Stimulated activated naive CD8-positive, alpha-beta T cell treated with anti-CD3 and anti-CD28 coated beads, Interleukin-15, Interleukin-2, amounts not matched to agents 100 ng/mL and 50 ng/mL, for 24 hours (primary cell): ENCODE measurements around the gene SEPHS2.
"Not testable (repeated sequence)": the region's sequence is repeated elsewhere in the genome, so short reads cannot be mapped to it uniquely, and the experiment has no call there.

Experiments used
- H3K27ac Mint-ChIP-seq: one replicate; pipeline ENCODE4 v1.8.0; 2021; ENCODE audit warnings: mild to moderate bottlenecking, mixed read lengths
- H3K27me3 Mint-ChIP-seq: one replicate; pipeline ENCODE4 v1.8.0; 2021; ENCODE audit warnings: mixed read lengths
- H3K36me3 Mint-ChIP-seq: one replicate; pipeline ENCODE4 v1.8.0; 2021; ENCODE audit warnings: low read depth, mixed read lengths
- H3K4me1 Mint-ChIP-seq: one replicate; pipeline ENCODE4 v1.8.0; 2021; ENCODE audit warnings: low read depth, mixed read lengths
- H3K4me3 Mint-ChIP-seq: one replicate; pipeline ENCODE4 v1.8.0; 2021; ENCODE audit warnings: mild to moderate bottlenecking, mixed read lengths
- H3K9me3 Mint-ChIP-seq: one replicate; pipeline ENCODE4 v1.8.0; 2021; ENCODE audit warnings: mixed read lengths

Gene SEPHS2

GRCh38 chr16:30445408-30446202, at the start of gene SEPHS2:
SEPHS2 (minus strand) TSS chr16:30445874; CDS start chr16:30445727, 147 bp downstream.
- Mint-ChIP-seq H3K4me1 (peaks cover 42% of the 10 kb centered on the region), H3K9me3 (no peaks in the 10 kb centered on the region), H3K27me3 (no peaks in the 10 kb centered on the region), H3K4me3 (peak within 1 kb of the TSS; percentile 94), H3K27ac (peak within 1 kb of the TSS; percentile 93), H3K36me3 (peaks cover 23% of the 10 kb centered on the region)

- H3K36me3 Mint-ChIP-seq = peaks cover 45% of the 10 kb centered on the region
- peaks cover 20% of the 10 kb centered on the region for H3K4me1 Mint-ChIP-seq
- no peaks in the 10 kb centered on the region for H3K27me3 Mint-ChIP-seq
- H3K9me3 Mint-ChIP-seq = no peaks in the 10 kb centered on the region
- no peak overlapping the region for H3K27ac Mint-ChIP-seq
- H3K4me3 Mint-ChIP-seq = no peak overlapping the region
These were observed 49.0 kb upstream of the SEPHS2 start for GRCh38 chr16:30494709-30495108.

GRCh38 chr16:30493941-30494488, 48.3 kb upstream of the SEPHS2 start:
- H3K4me3 Mint-ChIP-seq = no peak overlapping the region
- no peak overlapping the region for H3K27ac Mint-ChIP-seq
- H3K36me3 Mint-ChIP-seq = peaks cover 48% of the 10 kb centered on the region
- no peaks in the 10 kb centered on the region for H3K9me3 Mint-ChIP-seq
- peaks cover 22% of the 10 kb centered on the region for H3K4me1 Mint-ChIP-seq
- H3K27me3 Mint-ChIP-seq = no peaks in the 10 kb centered on the region

GRCh38 chr16:30491744-30492308, 46.2 kb upstream of the SEPHS2 start:
- no peak overlapping the region for H3K4me3 Mint-ChIP-seq
- H3K9me3 Mint-ChIP-seq = no peaks in the 10 kb centered on the region
- peaks cover 39% of the 10 kb centered on the region for H3K4me1 Mint-ChIP-seq

GRCh38 chr16:30491229-30491628, 45.6 kb upstream of the SEPHS2 start:
- peaks cover 43% of the 10 kb centered on the region for H3K4me1 Mint-ChIP-seq
- no peaks in the 10 kb centered on the region for H3K9me3 Mint-ChIP-seq
- no peak overlapping the region for H3K4me3 Mint-ChIP-seq
- peaks cover 61% of the 10 kb centered on the region for H3K36me3 Mint-ChIP-seq
- H3K27ac Mint-ChIP-seq = peak overlapping the region; percentile 38
- no peaks in the 10 kb centered on the region for H3K27me3 Mint-ChIP-seq

More at GRCh38 chr16:30491744-30492308, 46.2 kb upstream of the SEPHS2 start:
- Mint-ChIP-seq H3K36me3 (peaks cover 58% of the 10 kb centered on the region), H3K27ac (peak overlapping the region; percentile 66), H3K27me3 (no peaks in the 10 kb centered on the region)

GRCh38 chr16:30490210-30490609, 44.5 kb upstream of the SEPHS2 start:
- peaks cover 64% of the 10 kb centered on the region for H3K36me3 Mint-ChIP-seq

GRCh38 chr16:30488764-30489605, 43.3 kb upstream of the SEPHS2 start:
- Mint-ChIP-seq H3K9me3 (no peaks in the 10 kb centered on the region), H3K36me3 (peaks cover 59% of the 10 kb centered on the region), H3K4me1 (peaks cover 47% of the 10 kb centered on the region), H3K27me3 (no peaks in the 10 kb centered on the region), H3K4me3 (no peak overlapping the region), H3K27ac (no peak overlapping the region)

More at GRCh38 chr16:30490210-30490609, 44.5 kb upstream of the SEPHS2 start:
- H3K27me3 Mint-ChIP-seq = no peaks in the 10 kb centered on the region
- H3K27ac Mint-ChIP-seq = no peak overlapping the region
- no peaks in the 10 kb centered on the region for H3K9me3 Mint-ChIP-seq
- H3K4me3 Mint-ChIP-seq = no peak overlapping the region
- H3K4me1 Mint-ChIP-seq = peaks cover 47% of the 10 kb centered on the region

- Mint-ChIP-seq H3K9me3 (no peaks in the 10 kb centered on the region), H3K4me3 (no peak overlapping the region), H3K36me3 (peaks cover 72% of the 10 kb centered on the region), H3K4me1 (peaks cover 53% of the 10 kb centered on the region), H3K27me3 (no peaks in the 10 kb centered on the region), H3K27ac (no peak overlapping the region)
These were observed 40.3 kb upstream of the SEPHS2 start for GRCh38 chr16:30485818-30486436.

GRCh38 chr16:30484887-30485286, 39.2 kb upstream of the SEPHS2 start:
- Mint-ChIP-seq H3K4me1 (peaks cover 54% of the 10 kb centered on the region), H3K36me3 (peaks cover 72% of the 10 kb centered on the region), H3K4me3 (no peak overlapping the region), H3K9me3 (no peaks in the 10 kb centered on the region), H3K27me3 (no peaks in the 10 kb centered on the region), H3K27ac (no peak overlapping the region)

GRCh38 chr16:30482366-30482765, 36.7 kb upstream of the SEPHS2 start:
- Mint-ChIP-seq H3K36me3 (peaks cover 64% of the 10 kb centered on the region), H3K4me3 (no peak overlapping the region), H3K9me3 (no peaks in the 10 kb centered on the region), H3K4me1 (peaks cover 51% of the 10 kb centered on the region), H3K27ac (peak overlapping the region; percentile 15), H3K27me3 (no peaks in the 10 kb centered on the region)

- H3K4me3 Mint-ChIP-seq = no peak overlapping the region
- H3K36me3 Mint-ChIP-seq = peaks cover 68% of the 10 kb centered on the region
- H3K9me3 Mint-ChIP-seq = no peaks in the 10 kb centered on the region
- peaks cover 53% of the 10 kb centered on the region for H3K4me1 Mint-ChIP-seq
- H3K27ac Mint-ChIP-seq = no peak overlapping the region
- no peaks in the 10 kb centered on the region for H3K27me3 Mint-ChIP-seq
These were observed 35.7 kb upstream of the SEPHS2 start for GRCh38 chr16:30481381-30481780.

GRCh38 chr16:30478766-30479478, 33.2 kb upstream of the SEPHS2 start:
- H3K9me3 Mint-ChIP-seq = no peaks in the 10 kb centered on the region
- H3K27ac Mint-ChIP-seq = no peak overlapping the region
- peaks cover 69% of the 10 kb centered on the region for H3K4me1 Mint-ChIP-seq
- no peaks in the 10 kb centered on the region for H3K27me3 Mint-ChIP-seq
- H3K4me3 Mint-ChIP-seq = no peak overlapping the region
- H3K36me3 Mint-ChIP-seq = peaks cover 76% of the 10 kb centered on the region

GRCh38 chr16:30477773-30478172, 32.1 kb upstream of the SEPHS2 start:
- Mint-ChIP-seq H3K4me1 (peaks cover 74% of the 10 kb centered on the region), H3K36me3 (peaks cover 65% of the 10 kb centered on the region)
- not testable (repeated sequence) for H3K4me3 Mint-ChIP-seq

GRCh38 chr16:30476991-30477390, 31.3 kb upstream of the SEPHS2 start:
- Mint-ChIP-seq H3K4me3 (no peak overlapping the region), H3K27ac (no peak overlapping the region), H3K36me3 (peaks cover 59% of the 10 kb centered on the region), H3K4me1 (peaks cover 76% of the 10 kb centered on the region), H3K9me3 (no peaks in the 10 kb centered on the region), H3K27me3 (no peaks in the 10 kb centered on the region)

More at GRCh38 chr16:30477773-30478172, 32.1 kb upstream of the SEPHS2 start:
- H3K27ac Mint-ChIP-seq = peak overlapping the region; percentile 29
- H3K27me3 Mint-ChIP-seq, H3K9me3 Mint-ChIP-seq: not testable (repeated sequence)
